ENCODE data around the gene EMP3. TPM values are rescaled to one million over a fixed set of nuclear protein-coding genes. Genes with fewer than 3 reads are reported as not detected.

The EMP3 gene
- total and polyA plus RNA-seq, 2 of the 13 experiments (the other 11 are each of a cell fraction or from before 2014, with no cell fraction given) = 2.2 to 7.8 TPM

GRCh38 chr19:48302600-48302959 is 22.8 kb upstream of the EMP3 start:
- intact Hi-C loops (cut with micrococcal nuclease; ENCODE audit: unreplicated experiment) (no loop called here), in situ Hi-C loops (cut with HindIII; ENCODE audit: extremely low pct_ligation_motif_present, low pct_unique_long_range_greater_than_20kb) (no loop called here)
- BruUV-seq (replicated peaks) = no TSS peak
- H3K9ac ChIP-seq (ENCODE audit: insufficient read depth, low read depth, low read length) = no peak overlapping the region
- ChIA-PET POLR2A (no interaction called here), CTCF (ENCODE audit: low intra/inter-chr PET ratio, low total read pairs) (no interaction called here)
- H3K27me3 ChIP-seq (ENCODE audit: control insufficient read depth in 1 of 2, insufficient read depth in 2 of 2, low read length in 2 of 2) = peaks cover 1 to 15% of the 10 kb centered on the region in 2 experiments
- H3K9me3 ChIP-seq (ENCODE audit: low read length) = no peaks in the 10 kb centered on the region
- no peaks in the 10 kb centered on the region for H3K79me2 ChIP-seq (ENCODE audit: insufficient read depth, low read length)
- H3K27ac ChIP-seq (ENCODE audit: extremely low read length, insufficient read depth, low read length) = no peak overlapping the region
- no peak overlapping the region for H3K4me3 ChIP-seq (replicated peaks in 1 of 3; ENCODE audit: insufficient read depth in 1 of 3, low read depth in 2 of 3, low read length in 3 of 3)
- FAIRE-seq = no peak
- no peak overlapping the region for H2AFZ ChIP-seq (ENCODE audit: low read length)
- H3K36me3 ChIP-seq (replicated peaks in 1 of 2; ENCODE audit: control insufficient read depth in 1 of 2, insufficient read depth in 2 of 2, low read length in 2 of 2) = no peaks in the 10 kb centered on the region
- no peak for ATAC-seq
- no peak overlapping the region for H3K4me2 ChIP-seq (ENCODE audit: low read depth, low read length)
- no peaks in the 10 kb centered on the region for H3K4me1 ChIP-seq (ENCODE audit: insufficient read depth, low read length)
- WGBS (ENCODE audit: low lambda C conversion rate) = 67% methylated on average over 8 of the region's 12 CpGs
- no peaks in the 10 kb centered on the region for H4K20me1 ChIP-seq (ENCODE audit: insufficient read depth, low read length)
- no peak for DNase-seq (ENCODE audit: low spot score)
- no peak for TF ChIP-seq ZNF678 (CRISPR knock-in tag; IDR thresholded peaks at IDR 0.05)
- TF ChIP-seq ARHGAP35 (CRISPR knock-in tag; IDR thresholded peaks at IDR 0.05; ENCODE audit: borderline replicate concordance) = no peak
- no peak for TF ChIP-seq ATF7-NPFF (CRISPR knock-in tag; IDR thresholded peaks at IDR 0.05; ENCODE audit: low read depth)
- TF ChIP-seq ZNF563 (CRISPR knock-in tag; IDR thresholded peaks at IDR 0.05) = no peak
- TF ChIP-seq SETDB1 (CRISPR knock-in tag; IDR thresholded peaks at IDR 0.05; ENCODE audit: borderline replicate concordance) = no peak
- TF ChIP-seq ZNF770 (CRISPR knock-in tag; IDR thresholded peaks at IDR 0.05) = no peak
- TF ChIP-seq SNRNP70 (IDR thresholded peaks at IDR 0.05; ENCODE audit: low read depth, low read length) = no peak
- TF ChIP-seq MBNL3 (CRISPR knock-in tag; conservative IDR thresholded peaks at IDR 0.05) = no peak
- no peak for TF ChIP-seq ZMYM3 (CRISPR knock-in tag; IDR thresholded peaks at IDR 0.05)
- TF ChIP-seq TAF15 (IDR thresholded peaks at IDR 0.05; ENCODE audit: low read depth, low read length, poor library complexity, severe bottlenecking) = no peak
- no peak for TF ChIP-seq GTF2F1 (IDR thresholded peaks at IDR 0.05; ENCODE audit: low read length)
- no peak for TF ChIP-seq ZSCAN30 (CRISPR knock-in tag; IDR thresholded peaks at IDR 0.05)
- no peak for TF ChIP-seq PAF1 (CRISPR knock-in tag; IDR thresholded peaks at IDR 0.05)
